ENCODE measurements around the gene ING2. TPM values are rescaled to one million over a fixed set of nuclear protein-coding genes. Genes with fewer than 3 reads are reported as not detected.

Gene ING2
- total RNA-seq, 1 experiment from 2014 or later: 15.3 TPM

GRCh38 chr4:183553601-183554345 lies 48.9 kb downstream of the ING2 start:
- POLR2A ChIA-PET: no interaction called here
- H3K9me3 Mint-ChIP-seq (ENCODE audit: unreplicated experiment): peaks cover 21% of the 10 kb centered on the region
- intact Hi-C loops (cut with micrococcal nuclease; ENCODE audit: unreplicated experiment): no loop called here
- H3K27ac Mint-ChIP-seq (ENCODE audit: unreplicated experiment): no peak overlapping the region
- TF ChIP-seq CTCF (IDR thresholded peaks at IDR 0.05; ENCODE audit: insufficient read depth in 1 of 2, low read depth in 1 of 2, low read length in 1 of 2, severe bottlenecking in 1 of 2, unreplicated experiment in 1 of 2): no peak
- peaks cover 8% of the 10 kb centered on the region for H3K27me3 Mint-ChIP-seq (ENCODE audit: insufficient read depth, unreplicated experiment)
- H3K36me3 Mint-ChIP-seq (ENCODE audit: insufficient read depth, unreplicated experiment): peaks cover 6% of the 10 kb centered on the region
- BruUV-seq (replicated peaks): no TSS peak
- Histone ChIP-seq H3K9me3 (no peaks in the 10 kb centered on the region; the same call in 1 of the 2 replicates), H3K27me3 (replicated peaks; ENCODE audit: control insufficient read depth, insufficient read depth, low read length) (no peaks in the 10 kb centered on the region), H3K36me3 (ENCODE audit: control insufficient read depth, insufficient read depth, low read length) (no peaks in the 10 kb centered on the region), H3K4me1 (no peaks in the 10 kb centered on the region), H3K4me3 (ENCODE audit: low read depth, low read length) (no peak overlapping the region)
- no peak for DNase-seq
- no peaks in the 10 kb centered on the region for H3K4me1 Mint-ChIP-seq (ENCODE audit: low read depth, unreplicated experiment)
- H3K4me3 Mint-ChIP-seq (ENCODE audit: unreplicated experiment): no peak overlapping the region
- CTCF ChIA-PET: no interaction called here

- H3K27ac Mint-ChIP-seq (ENCODE audit: unreplicated experiment): no peak overlapping the region
- CTCF ChIA-PET: no interaction called here
- H3K4me3 ChIP-seq (ENCODE audit: low read depth, low read length): no peak overlapping the region
- peaks cover 21% of the 10 kb centered on the region for H3K9me3 Mint-ChIP-seq (ENCODE audit: unreplicated experiment)
- no TSS peak for BruUV-seq (replicated peaks)
- no peaks in the 10 kb centered on the region for H3K4me1 ChIP-seq
- no peaks in the 10 kb centered on the region; the same call in 1 of the 2 replicates for H3K9me3 ChIP-seq
- peaks cover 6% of the 10 kb centered on the region for H3K36me3 Mint-ChIP-seq (ENCODE audit: insufficient read depth, unreplicated experiment)
- intact Hi-C loops (cut with micrococcal nuclease; ENCODE audit: unreplicated experiment): no loop called here
- H3K4me3 Mint-ChIP-seq (ENCODE audit: unreplicated experiment): no peak overlapping the region
- TF ChIP-seq CTCF (IDR thresholded peaks at IDR 0.05; ENCODE audit: insufficient read depth in 1 of 2, low read depth in 1 of 2, low read length in 1 of 2, severe bottlenecking in 1 of 2, unreplicated experiment in 1 of 2): no peak
- H3K27me3 ChIP-seq (replicated peaks; ENCODE audit: control insufficient read depth, insufficient read depth, low read length): no peaks in the 10 kb centered on the region
- no peak for DNase-seq
- POLR2A ChIA-PET: no interaction called here
- no peaks in the 10 kb centered on the region for H3K36me3 ChIP-seq (ENCODE audit: control insufficient read depth, insufficient read depth, low read length)
- H3K4me1 Mint-ChIP-seq (ENCODE audit: low read depth, unreplicated experiment): no peaks in the 10 kb centered on the region
- peaks cover 8% of the 10 kb centered on the region for H3K27me3 Mint-ChIP-seq (ENCODE audit: insufficient read depth, unreplicated experiment)
Observed at GRCh38 chr4:183554346-183554686, 49.5 kb downstream of the ING2 start.

GRCh38 chr4:183554878-183555585 lies 50.2 kb downstream of the ING2 start:
- ChIA-PET POLR2A (no interaction called here), CTCF (no interaction called here)
- no peaks in the 10 kb centered on the region for H3K27me3 ChIP-seq (replicated peaks; ENCODE audit: control insufficient read depth, insufficient read depth, low read length)
- BruUV-seq (replicated peaks): no TSS peak
- H3K9me3 Mint-ChIP-seq (ENCODE audit: unreplicated experiment): peaks cover 21% of the 10 kb centered on the region
- H3K4me3 Mint-ChIP-seq (ENCODE audit: unreplicated experiment): no peak overlapping the region
- no peaks in the 10 kb centered on the region for H3K4me1 Mint-ChIP-seq (ENCODE audit: low read depth, unreplicated experiment)
- DNase-seq: no peak
- intact Hi-C loops (cut with micrococcal nuclease; ENCODE audit: unreplicated experiment): no loop called here
- H3K9me3 ChIP-seq: no peaks in the 10 kb centered on the region; the same call in 1 of the 2 replicates
- H3K36me3 ChIP-seq (ENCODE audit: control insufficient read depth, insufficient read depth, low read length): no peaks in the 10 kb centered on the region
- H3K4me1 ChIP-seq: no peaks in the 10 kb centered on the region
- H3K27me3 Mint-ChIP-seq (ENCODE audit: insufficient read depth, unreplicated experiment): peaks cover 8% of the 10 kb centered on the region
- TF ChIP-seq CTCF (IDR thresholded peaks at IDR 0.05; ENCODE audit: insufficient read depth in 1 of 2, low read depth in 1 of 2, low read length in 1 of 2, severe bottlenecking in 1 of 2, unreplicated experiment in 1 of 2): no peak
- H3K36me3 Mint-ChIP-seq (ENCODE audit: insufficient read depth, unreplicated experiment): peaks cover 6% of the 10 kb centered on the region
- no peak overlapping the region for H3K4me3 ChIP-seq (ENCODE audit: low read depth, low read length)
- H3K27ac Mint-ChIP-seq (ENCODE audit: unreplicated experiment): no peak overlapping the region
